Left lung (tissue), 10 donors: ENCODE data around the gene SPOCK1. TPM values are rescaled to one million over a fixed set of nuclear protein-coding genes. Genes with fewer than 3 reads are reported as not detected.

ENCODE experiments used
- ATAC-seq: fragments of 200-7000 bp; cut with Tn5 transposase; one replicate; pipeline ENCODE4 v1.9.1; 2020; ENCODE audit warnings: moderate library complexity
- DNase-seq, 4 donors: peaks; one replicate each; pipeline ENCODE4 v3.0.0-alpha.2; 2013 to 2020
- H3K27ac ChIP-seq, 2 donors: fragments of 200-600 bp; sonication (generic) in 1 of 2; one replicate each; pipeline versions ENCODE4 v1.5.0 to v1.8.0; 2020 to 2021
- H3K27me3 ChIP-seq, 2 donors: fragments of 200-600 bp; sonication (generic) in 1 of 2; one replicate each; pipeline versions ENCODE4 v1.5.0 to v1.8.0; 2020 to 2021
- H3K36me3 ChIP-seq, 2 donors: fragments of 200-600 bp; sonication (generic) in 1 of 2; one replicate each; pipeline versions ENCODE4 v1.5.0 to v1.8.0; 2020 to 2021
- H3K4me1 ChIP-seq, 2 donors: fragments of 200-600 bp; one replicate each; pipeline ENCODE4 v1.8.0; 2021
- H3K4me3 ChIP-seq, 2 donors: fragments of 200-600 bp; sonication (generic) in 1 of 2; one replicate each; pipeline versions ENCODE4 v1.5.0 to v1.8.0; 2020 to 2021; ENCODE audit warnings: mild to moderate bottlenecking in 1 of 2
- H3K9me3 ChIP-seq, 2 donors: fragments of 200-600 bp; sonication (generic) in 1 of 2; one replicate each; pipeline versions ENCODE4 v1.5.0 to v1.8.0; 2020 to 2021
- intact Hi-C, 2 donors: fragments of 100-400 bp; cut with DNase I; formaldehyde crosslinking; loops; one replicate each; pipeline versions ENCODE4 v1.11.2 to v1.14.2; 2022
- polyA plus RNA-seq, 6 donors: library from polyadenylated mRNA; unstranded; fragments of 120-200 nt; gene quantifications; one replicate each; pipeline ENCODE4 v1.2.1, GENCODE V29; 2013; ENCODE audit not compliant: insufficient read length in 6 of 6
- total RNA-seq, 2 donors: library from RNA; stranded (reverse); fragmentation: NEBNext Ultra II Directional; extraction: Animal tissue kit (Norgen Biotek cat#: 25700); gene quantifications; one replicate each; pipeline ENCODE4 v1.2.1, GENCODE V29; 2021
- TF ChIP-seq, protein P1 (sequence below), 2 donors: fragments of 200-600 bp; sonication (generic) in 1 of 2; IDR thresholded peaks; one replicate each; pipeline versions ENCODE4 v1.5.0 to v1.8.0; 2021; ENCODE audit warnings: antibody characterized with exemption in 2 of 2
- donor health status: DM: no; HTN: yes; CAD: no.
- donor health status: DM: no; HTN: no; CAD: no.

SPOCK1 gene
- total and polyA plus RNA-seq, 8 donors: 0.43 to 7.6 (median 0.73) TPM

GRCh38 chr5:137310051-137310730 lies 188.9 kb downstream of the SPOCK1 start:
- no peak for ATAC-seq

DNA sequence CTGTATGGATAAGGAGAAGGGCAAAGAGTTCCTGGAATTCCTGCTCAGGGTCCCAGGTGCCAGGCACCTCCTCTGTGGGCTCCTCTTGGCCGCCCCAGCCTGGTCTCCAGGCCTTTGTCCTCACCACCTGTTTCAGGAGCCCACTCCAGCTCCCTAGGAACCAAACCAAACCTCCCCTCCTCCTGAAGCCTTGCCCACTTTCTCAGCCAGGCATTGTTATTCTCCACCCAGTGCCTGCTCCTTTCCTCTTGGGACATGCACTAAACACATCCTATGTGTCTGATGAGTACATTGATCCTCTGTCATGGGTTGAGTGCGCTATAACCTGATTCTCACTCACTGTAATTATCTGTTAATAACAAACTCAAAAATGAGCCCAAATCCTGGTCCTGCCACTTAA lies 189.8 kb downstream of the SPOCK1 start:
- no peak for ATAC-seq

More at GRCh38 chr5:137310051-137310730, 188.9 kb downstream of the SPOCK1 start:
- no peaks in the 10 kb centered on the region for H3K9me3 ChIP-seq
- intact Hi-C loops: no loop called here
- no peak overlapping the region for H3K4me3 ChIP-seq
- no peaks in the 10 kb centered on the region for H3K27me3 ChIP-seq
- no peaks in the 10 kb centered on the region for H3K36me3 ChIP-seq
- H3K27ac ChIP-seq: no peak overlapping the region
- DNase-seq: no peak
- TF ChIP-seq, protein P1, sequence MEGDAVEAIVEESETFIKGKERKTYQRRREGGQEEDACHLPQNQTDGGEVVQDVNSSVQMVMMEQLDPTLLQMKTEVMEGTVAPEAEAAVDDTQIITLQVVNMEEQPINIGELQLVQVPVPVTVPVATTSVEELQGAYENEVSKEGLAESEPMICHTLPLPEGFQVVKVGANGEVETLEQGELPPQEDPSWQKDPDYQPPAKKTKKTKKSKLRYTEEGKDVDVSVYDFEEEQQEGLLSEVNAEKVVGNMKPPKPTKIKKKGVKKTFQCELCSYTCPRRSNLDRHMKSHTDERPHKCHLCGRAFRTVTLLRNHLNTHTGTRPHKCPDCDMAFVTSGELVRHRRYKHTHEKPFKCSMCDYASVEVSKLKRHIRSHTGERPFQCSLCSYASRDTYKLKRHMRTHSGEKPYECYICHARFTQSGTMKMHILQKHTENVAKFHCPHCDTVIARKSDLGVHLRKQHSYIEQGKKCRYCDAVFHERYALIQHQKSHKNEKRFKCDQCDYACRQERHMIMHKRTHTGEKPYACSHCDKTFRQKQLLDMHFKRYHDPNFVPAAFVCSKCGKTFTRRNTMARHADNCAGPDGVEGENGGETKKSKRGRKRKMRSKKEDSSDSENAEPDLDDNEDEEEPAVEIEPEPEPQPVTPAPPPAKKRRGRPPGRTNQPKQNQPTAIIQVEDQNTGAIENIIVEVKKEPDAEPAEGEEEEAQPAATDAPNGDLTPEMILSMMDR (IDR thresholded peaks at IDR 0.05): no peak
- no peaks in the 10 kb centered on the region for H3K4me1 ChIP-seq

DNA sequence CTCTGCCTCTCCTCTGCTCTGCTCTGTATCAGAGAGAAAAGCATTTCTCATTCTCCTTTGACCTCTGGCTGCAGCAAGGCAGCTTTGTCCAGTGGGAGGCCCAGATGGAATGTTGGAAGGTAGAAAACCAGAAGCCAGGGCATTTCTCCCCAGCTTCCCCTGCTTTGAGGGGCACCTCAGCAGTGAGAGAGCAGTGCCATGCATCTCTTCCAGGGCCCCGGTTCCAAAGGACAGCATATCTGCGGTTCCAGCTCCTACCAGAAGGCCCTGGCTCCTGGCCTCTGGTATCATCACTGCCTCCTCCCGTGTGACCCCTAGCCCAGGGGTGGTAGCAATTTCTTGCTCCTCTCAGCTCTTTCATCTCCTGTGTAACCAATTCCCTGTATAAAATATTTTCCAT lies 190.8 kb downstream of the SPOCK1 start:
- ATAC-seq (no peak), DNase-seq (no peak)
- no peaks in the 10 kb centered on the region for H3K36me3 ChIP-seq
- H3K27me3 ChIP-seq: no peaks in the 10 kb centered on the region
- intact Hi-C loops: no loop called here
- H3K27ac ChIP-seq: no peak overlapping the region
- TF ChIP-seq, protein P1 (IDR thresholded peaks at IDR 0.05): no peak
- no peak overlapping the region for H3K4me3 ChIP-seq
- no peaks in the 10 kb centered on the region for H3K4me1 ChIP-seq
- no peaks in the 10 kb centered on the region for H3K9me3 ChIP-seq

More for the DNA sequence above, 189.8 kb downstream of the SPOCK1 start:
- no peaks in the 10 kb centered on the region for H3K4me1 ChIP-seq
- H3K27me3 ChIP-seq: no peaks in the 10 kb centered on the region
- no peaks in the 10 kb centered on the region for H3K9me3 ChIP-seq
- no peaks in the 10 kb centered on the region for H3K36me3 ChIP-seq
- no peak for DNase-seq
- TF ChIP-seq, protein P1 (IDR thresholded peaks at IDR 0.05): no peak
- H3K27ac ChIP-seq: no peak overlapping the region
- intact Hi-C loops: no loop called here
- no peak overlapping the region for H3K4me3 ChIP-seq

DNA sequence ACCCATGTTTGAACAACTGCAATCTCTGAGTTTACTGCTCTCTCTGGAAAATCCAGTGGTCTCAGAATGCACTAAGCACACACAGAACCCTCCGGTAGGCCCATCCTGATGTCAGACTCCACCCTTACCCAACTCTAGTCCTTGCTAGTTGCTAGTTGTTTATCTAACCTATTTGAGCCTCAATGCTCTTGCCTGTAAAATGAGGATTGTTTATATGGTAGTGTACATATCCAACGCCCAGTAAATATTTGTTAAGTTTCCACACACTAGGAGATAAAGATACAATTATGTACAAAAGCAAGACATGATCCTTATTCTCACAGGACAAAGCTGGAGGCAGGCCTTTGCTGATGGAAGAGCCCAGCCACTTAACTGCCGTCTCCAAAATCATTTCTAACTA lies 192.2 kb downstream of the SPOCK1 start:
- intact Hi-C loops: no loop called here
- no peaks in the 10 kb centered on the region for H3K27me3 ChIP-seq
- no peaks in the 10 kb centered on the region for H3K36me3 ChIP-seq
- H3K9me3 ChIP-seq: no peaks in the 10 kb centered on the region
- H3K4me3 ChIP-seq: no peak overlapping the region
- TF ChIP-seq, protein P1 (IDR thresholded peaks at IDR 0.05): no peak
- DNase-seq (no peak), ATAC-seq (no peak)
- no peaks in the 10 kb centered on the region for H3K4me1 ChIP-seq
- H3K27ac ChIP-seq: no peak overlapping the region

DNA sequence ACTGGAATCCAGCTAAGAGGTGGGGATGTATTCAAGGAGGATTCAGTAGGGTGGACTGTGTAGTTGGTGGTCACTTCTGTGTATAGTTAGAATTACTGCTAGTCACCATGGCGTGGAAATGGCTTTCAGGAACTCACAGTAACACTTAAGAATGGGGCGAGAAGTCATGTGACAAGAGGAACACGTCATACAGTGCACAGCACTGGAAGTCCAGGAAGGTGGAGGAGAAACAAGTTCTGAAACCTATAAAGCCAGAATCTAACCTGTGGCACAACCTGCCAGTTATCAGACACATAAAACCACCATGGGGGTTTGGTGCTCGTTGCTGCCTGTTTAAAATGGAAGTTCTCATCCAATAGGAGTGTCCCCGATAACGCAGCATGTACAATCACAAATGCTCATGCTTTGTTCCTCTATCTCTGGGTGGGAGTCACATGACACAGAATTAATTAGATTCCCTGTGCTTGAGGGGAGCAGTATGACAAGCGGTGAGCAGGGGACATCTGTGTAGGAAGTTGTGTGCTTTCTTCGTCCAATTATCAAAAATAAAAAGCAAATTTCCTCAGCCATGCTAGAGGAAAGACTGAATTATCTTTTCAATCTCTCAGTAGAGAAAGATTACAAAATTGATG lies 193.0 kb downstream of the SPOCK1 start:
- no peak overlapping the region for H3K4me3 ChIP-seq
- intact Hi-C loops: no loop called here

More for the DNA sequence above, 193.0 kb downstream of the SPOCK1 start:
- Histone ChIP-seq H3K36me3 (no peaks in the 10 kb centered on the region), H3K4me1 (no peaks in the 10 kb centered on the region), H3K27ac (no peak overlapping the region), H3K27me3 (peaks cover 0 to 3% of the 10 kb centered on the region in 2 donors), H3K9me3 (no peaks in the 10 kb centered on the region)
- ATAC-seq: peak; percentile 28
- no peak for DNase-seq
- TF ChIP-seq, protein P1 (IDR thresholded peaks at IDR 0.05): no peak
